DOHH2 (cell line): Measurements from ENCODE around the gene STOML1.

Experiments
- CTCF ChIP-seq: fragments of 200-600 bp; sonication (generic); IDR thresholded peaks from one replicate; pipeline ENCODE4 v1.5.1; 2014; ENCODE audit warnings: antibody characterized with exemption, mild to moderate bottlenecking, low read depth, low read length; ENCODE audit not compliant: poor library complexity, severe bottlenecking
- EZH2phosphoT487 ChIP-seq: fragments of 200-600 bp; sonication (generic); IDR thresholded peaks from 2 replicates; pipeline ENCODE4 v1.6.1; 2017; ENCODE audit warnings: borderline replicate concordance, mild to moderate bottlenecking, antibody characterized with exemption, low read length, moderate library complexity, mixed read lengths

GRCh38 chr15:73946046-73946721, 45.9 kb downstream of the STOML1 start:
- TF ChIP-seq EZH2phosphoT487 (no peak), CTCF (no peak)
